PC-3 (cell line): ENCODE results near the gene SUSD4. TPM values are rescaled to one million over a fixed set of nuclear protein-coding genes. Genes with fewer than 3 reads are reported as not detected.

Source experiments
- ATAC-seq: fragments of 200-7000 bp; cut with Tn5 transposase; 2 replicates; pipeline ENCODE4 v1.9.1; 2020; ENCODE audit warnings: mild to moderate bottlenecking, moderate library complexity
- BruUV-seq: library from RNA; stranded (reverse); fragments of 400-500 nt; replicated peaks from 2 replicates; lab custom pipeline; 2021; lab: Mats Ljungman, UMichigan
- CTCF ChIA-PET: fragments of 300-600 bp; sonication (Branson Sonifier 250); formaldehyde crosslinking; loops from one replicate; lab custom pipeline; 2022; ENCODE audit warnings: antibody characterized with exemption; lab: Charles Lee
- POLR2A ChIA-PET: fragments of 300-600 bp; sonication (Branson Sonifier 250); formaldehyde crosslinking; loops from one replicate; lab custom pipeline; 2022; ENCODE audit warnings: antibody characterized with exemption; ENCODE audit not compliant: unreplicated experiment; lab: Charles Lee
- DNase-seq: peaks from one replicate; pipeline ENCODE4 v3.0.0-alpha.2; 2015
- H2AFZ ChIP-seq: fragments of 300-600 bp; sonication (generic); 2 replicates; pipeline ENCODE4 v1.6.0; 2016; ENCODE audit warnings: antibody characterized with exemption, low read length
- H3F3A ChIP-seq: fragments of 300-600 bp; sonication (generic); one replicate; pipeline ENCODE4 v1.6.0; 2017; ENCODE audit warnings: antibody characterized with exemption, low read length, control low read depth, mild to moderate bottlenecking; ENCODE audit not compliant: unreplicated experiment
- H3K27ac ChIP-seq: fragments of 300-600 bp; sonication (generic); 2 replicates; pipeline ENCODE4 v1.5.1; 2016; ENCODE audit warnings: mild to moderate bottlenecking, low read length
- H3K27me3 ChIP-seq: fragments of 300-600 bp; sonication (generic); 2 replicates; pipeline ENCODE4 v1.6.1; 2016; ENCODE audit warnings: low read length, mixed read lengths
- H3K36me3 ChIP-seq: fragments of 300-600 bp; sonication (generic); 2 replicates; pipeline ENCODE4 v1.6.1; 2016; ENCODE audit warnings: low read depth, mixed run types, low read length, mixed read lengths
- H3K4me1 ChIP-seq: fragments of 300-600 bp; sonication (generic); 2 replicates; pipeline ENCODE4 v1.5.1; 2016; ENCODE audit warnings: low read length; ENCODE audit not compliant: insufficient read depth
- H3K4me2 ChIP-seq: fragments of 300-600 bp; sonication (generic); 2 replicates; pipeline ENCODE4 v1.6.0; 2016; ENCODE audit warnings: low read length
- H3K4me3 ChIP-seq: fragments of 300-600 bp; sonication (generic); 2 replicates; pipeline ENCODE4 v1.5.1; 2016; ENCODE audit warnings: mild to moderate bottlenecking, low read length, mixed read lengths
- H3K79me2 ChIP-seq: fragments of 300-600 bp; sonication (generic); 2 replicates; pipeline ENCODE4 v1.6.1; 2017; ENCODE audit warnings: low read length, mixed read lengths
- H3K9ac ChIP-seq: fragments of 300-600 bp; sonication (generic); 2 replicates; pipeline ENCODE4 v1.6.0; 2016; ENCODE audit warnings: mild to moderate bottlenecking, low read length
- H3K9me2 ChIP-seq: fragments of 300-600 bp; sonication (generic); replicated peaks from 2 replicates; pipeline ENCODE4 v1.6.1; 2016; ENCODE audit warnings: mixed run types, low read length, mixed read lengths
- H3K9me3 ChIP-seq: fragments of 300-600 bp; sonication (generic); 2 replicates; pipeline ENCODE4 v1.6.1; 2016; ENCODE audit warnings: low read length, mixed read lengths
- H4K20me1 ChIP-seq: fragments of 300-600 bp; sonication (generic); 2 replicates; pipeline ENCODE4 v1.6.1; 2016; ENCODE audit warnings: low read length, mixed read lengths
- EZH2 ChIP-seq: fragments of 300-600 bp; sonication (generic); IDR thresholded peaks from one replicate; pipeline ENCODE4 v1.6.1; 2017; ENCODE audit warnings: antibody characterized with exemption, mild to moderate bottlenecking, low read length; ENCODE audit not compliant: unreplicated experiment
- EZH2phosphoT487 ChIP-seq: fragments of 300-600 bp; sonication (generic); IDR thresholded peaks from 2 replicates; pipeline ENCODE4 v1.6.1; 2018; ENCODE audit warnings: mild to moderate bottlenecking, antibody characterized with exemption, low read length, borderline replicate concordance
- intact Hi-C: fragments of 100-400 bp; cut with micrococcal nuclease; formaldehyde crosslinking; loops from 2 replicates; pipeline ENCODE4 v1.9.0; 2023
- total RNA-seq: library from RNA; depleted of rRNA; stranded (reverse); fragments of >200 nt; gene quantifications from 2 replicates; pipeline ENCODE4 v1.2.3, GENCODE V29; 2014
- TF ChIP-seq, protein P1 (sequence below): fragments of 300-600 bp; sonication (generic); conservative IDR thresholded peaks from 2 replicates; pipeline ENCODE4 v1.5.1; 2017; ENCODE audit warnings: antibody characterized with exemption, low read depth, mild to moderate bottlenecking, low read length

The SUSD4 gene
- total RNA-seq, 1 experiment from 2014 or later: 5.2 TPM

DNA sequence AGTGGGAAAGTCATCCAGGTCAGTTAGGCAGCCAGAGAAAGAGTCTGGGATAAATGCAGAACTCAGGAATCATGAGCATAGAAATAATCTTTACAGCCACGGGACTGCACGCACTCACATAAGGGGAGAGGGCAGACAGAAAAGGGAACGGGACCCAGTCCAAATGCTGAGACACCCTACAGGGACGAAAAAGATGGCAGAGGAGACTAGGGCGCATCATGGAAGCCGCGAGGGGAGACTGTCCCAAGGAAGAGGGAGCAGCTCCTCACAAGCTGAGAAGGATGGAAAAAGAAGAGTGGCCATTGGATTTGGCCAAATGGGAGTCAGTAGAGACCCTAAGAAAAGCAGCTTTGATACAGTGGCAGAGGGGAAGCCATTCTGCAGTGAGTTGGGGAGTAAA, 118.0 kb downstream of the SUSD4 start:
- H3K27me3 ChIP-seq: peaks cover 18% of the 10 kb centered on the region; the same call in 1 of the 2 replicates
- POLR2A ChIA-PET: interaction anchor here (0.5 kb wide), 1 partner anchor 276 kb away, joined by 3 read pairs; no protein-coding TSS in a partner anchor
- H3K27ac ChIP-seq: no peak overlapping the region
- H3K9me3 ChIP-seq: no peaks in the 10 kb centered on the region
- no peaks in the 10 kb centered on the region for H3K36me3 ChIP-seq
- H3K4me1 ChIP-seq: no peaks in the 10 kb centered on the region
- DNase-seq: no peak
- no peaks in the 10 kb centered on the region for H3F3A ChIP-seq
- BruUV-seq: no TSS peak
- no peak overlapping the region for H3K4me2 ChIP-seq
- no peak overlapping the region for H2AFZ ChIP-seq
- TF ChIP-seq, protein P1, sequence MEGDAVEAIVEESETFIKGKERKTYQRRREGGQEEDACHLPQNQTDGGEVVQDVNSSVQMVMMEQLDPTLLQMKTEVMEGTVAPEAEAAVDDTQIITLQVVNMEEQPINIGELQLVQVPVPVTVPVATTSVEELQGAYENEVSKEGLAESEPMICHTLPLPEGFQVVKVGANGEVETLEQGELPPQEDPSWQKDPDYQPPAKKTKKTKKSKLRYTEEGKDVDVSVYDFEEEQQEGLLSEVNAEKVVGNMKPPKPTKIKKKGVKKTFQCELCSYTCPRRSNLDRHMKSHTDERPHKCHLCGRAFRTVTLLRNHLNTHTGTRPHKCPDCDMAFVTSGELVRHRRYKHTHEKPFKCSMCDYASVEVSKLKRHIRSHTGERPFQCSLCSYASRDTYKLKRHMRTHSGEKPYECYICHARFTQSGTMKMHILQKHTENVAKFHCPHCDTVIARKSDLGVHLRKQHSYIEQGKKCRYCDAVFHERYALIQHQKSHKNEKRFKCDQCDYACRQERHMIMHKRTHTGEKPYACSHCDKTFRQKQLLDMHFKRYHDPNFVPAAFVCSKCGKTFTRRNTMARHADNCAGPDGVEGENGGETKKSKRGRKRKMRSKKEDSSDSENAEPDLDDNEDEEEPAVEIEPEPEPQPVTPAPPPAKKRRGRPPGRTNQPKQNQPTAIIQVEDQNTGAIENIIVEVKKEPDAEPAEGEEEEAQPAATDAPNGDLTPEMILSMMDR: no peak
- TF ChIP-seq EZH2: no peak
- no peak for TF ChIP-seq EZH2phosphoT487
- no peaks in the 10 kb centered on the region for H3K79me2 ChIP-seq
- H3K4me3 ChIP-seq: no peak overlapping the region
- no peak for ATAC-seq
- no peaks in the 10 kb centered on the region for H4K20me1 ChIP-seq
- no peaks in the 10 kb centered on the region for H3K9me2 ChIP-seq
- no peak overlapping the region for H3K9ac ChIP-seq
- intact Hi-C loops: loop anchor here (1.0 kb wide), 1 partner anchor 113 kb away; no protein-coding TSS in a partner anchor
- CTCF ChIA-PET: interaction anchor here (0.7 kb wide), 1 partner anchor 113 kb away, joined by 3 read pairs; no protein-coding TSS in a partner anchor

DNA sequence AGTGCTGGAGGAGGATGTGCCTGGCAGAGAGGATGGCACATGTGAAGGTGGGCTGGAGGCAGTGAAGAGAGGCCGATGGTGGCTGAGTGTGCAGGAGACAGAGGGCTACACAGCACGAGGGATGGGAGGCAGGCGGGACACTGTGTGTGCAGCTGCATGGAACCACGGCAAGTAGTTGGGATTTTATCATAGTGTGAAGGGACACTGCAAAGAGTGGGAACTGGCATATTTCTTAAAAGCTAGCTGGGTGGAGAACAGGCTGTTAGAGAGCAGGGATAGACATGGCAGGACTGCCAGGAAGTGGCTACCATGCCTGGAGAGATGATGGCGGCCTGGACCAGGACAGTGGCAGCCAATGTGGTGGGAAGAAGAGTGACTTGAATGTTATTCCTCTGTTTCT, 118.6 kb downstream of the SUSD4 start:
- H3K9me3 ChIP-seq: no peaks in the 10 kb centered on the region
- POLR2A ChIA-PET: interaction anchor here (1.1 kb wide), 1 partner anchor 111 kb away, joined by 4 read pairs; no protein-coding TSS in a partner anchor
- H3F3A ChIP-seq: no peaks in the 10 kb centered on the region
- no peak overlapping the region for H3K27ac ChIP-seq
- H3K4me1 ChIP-seq: no peaks in the 10 kb centered on the region
- H3K79me2 ChIP-seq: no peaks in the 10 kb centered on the region
- DNase-seq (no peak), ATAC-seq (no peak)
- no peak overlapping the region for H3K4me3 ChIP-seq
- intact Hi-C loops: loop anchor here (1.0 kb wide), 1 partner anchor 112 kb away; no protein-coding TSS in a partner anchor
- CTCF ChIA-PET: interaction anchor here (0.7 to 1.0 kb wide), 2 partner anchors 111 to 112 kb away, joined by 3 to 6 read pairs; no protein-coding TSS in a partner anchor
- H2AFZ ChIP-seq: no peak overlapping the region
- no TSS peak for BruUV-seq
- no peaks in the 10 kb centered on the region for H4K20me1 ChIP-seq
- TF ChIP-seq EZH2: no peak
- TF ChIP-seq, protein P1: no peak
- TF ChIP-seq EZH2phosphoT487: no peak
- no peak overlapping the region for H3K9ac ChIP-seq
- H3K4me2 ChIP-seq: no peak overlapping the region
- H3K9me2 ChIP-seq: no peaks in the 10 kb centered on the region
- no peaks in the 10 kb centered on the region for H3K36me3 ChIP-seq
- peaks cover 18% of the 10 kb centered on the region; the same call in 1 of the 2 replicates for H3K27me3 ChIP-seq
